ENCODE data around the gene CNPY2. TPM values are rescaled to one million over a fixed set of nuclear protein-coding genes. Genes with fewer than 3 reads are reported as not detected.
A peak's percentile ranks its signal among the peaks of the same experiment; 100 is the strongest.
"Not testable (repeated sequence)": the region's sequence is repeated elsewhere in the genome, so short reads cannot be mapped to it uniquely, and the experiment has no call there.

The CNPY2 gene
- total RNA-seq, 4 donors from 2014 or later = 33.5 to 83.5 (median 67.3) TPM

DNA sequence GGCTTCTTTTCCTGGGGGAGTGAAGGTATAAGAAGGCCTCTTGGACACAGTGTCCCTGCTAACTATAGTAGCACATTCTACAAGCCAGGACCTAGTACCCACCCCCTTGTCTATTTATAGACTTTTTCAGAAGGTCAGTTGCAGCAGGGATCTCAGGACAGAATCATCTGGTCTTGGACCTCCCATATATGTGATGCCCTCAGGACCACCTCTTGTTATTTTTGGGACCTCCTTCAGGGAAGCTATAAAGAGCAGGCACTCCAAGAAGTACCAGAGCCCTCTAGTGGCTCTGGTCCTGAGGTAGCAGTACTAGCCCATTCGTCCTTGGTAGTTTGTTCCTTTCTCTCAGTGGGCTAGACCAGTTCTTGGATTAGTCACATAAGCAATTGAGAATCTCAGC is 44.8 kb downstream of the CNPY2 start:
- no peak for DNase-seq
- Histone ChIP-seq H3K36me3 (no peaks in the 10 kb centered on the region), H3K27ac (no peak overlapping the region), H3K4me3 (no peak overlapping the region), H3K4me1 (peaks cover 0 to 8% of the 10 kb centered on the region in 2 donors), H3K27me3 (no peaks in the 10 kb centered on the region), H3K9me3 (no peaks in the 10 kb centered on the region)
- no peak for TF ChIP-seq POLR2A (IDR thresholded peaks at IDR 0.05)
- TF ChIP-seq, protein P1, sequence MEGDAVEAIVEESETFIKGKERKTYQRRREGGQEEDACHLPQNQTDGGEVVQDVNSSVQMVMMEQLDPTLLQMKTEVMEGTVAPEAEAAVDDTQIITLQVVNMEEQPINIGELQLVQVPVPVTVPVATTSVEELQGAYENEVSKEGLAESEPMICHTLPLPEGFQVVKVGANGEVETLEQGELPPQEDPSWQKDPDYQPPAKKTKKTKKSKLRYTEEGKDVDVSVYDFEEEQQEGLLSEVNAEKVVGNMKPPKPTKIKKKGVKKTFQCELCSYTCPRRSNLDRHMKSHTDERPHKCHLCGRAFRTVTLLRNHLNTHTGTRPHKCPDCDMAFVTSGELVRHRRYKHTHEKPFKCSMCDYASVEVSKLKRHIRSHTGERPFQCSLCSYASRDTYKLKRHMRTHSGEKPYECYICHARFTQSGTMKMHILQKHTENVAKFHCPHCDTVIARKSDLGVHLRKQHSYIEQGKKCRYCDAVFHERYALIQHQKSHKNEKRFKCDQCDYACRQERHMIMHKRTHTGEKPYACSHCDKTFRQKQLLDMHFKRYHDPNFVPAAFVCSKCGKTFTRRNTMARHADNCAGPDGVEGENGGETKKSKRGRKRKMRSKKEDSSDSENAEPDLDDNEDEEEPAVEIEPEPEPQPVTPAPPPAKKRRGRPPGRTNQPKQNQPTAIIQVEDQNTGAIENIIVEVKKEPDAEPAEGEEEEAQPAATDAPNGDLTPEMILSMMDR (IDR thresholded peaks at IDR 0.05) = peak in 1 of 4 experiments; percentile 18
- intact Hi-C loops (cut with DNase I; ENCODE audit: low total_unique reads) = no loop called here

DNA sequence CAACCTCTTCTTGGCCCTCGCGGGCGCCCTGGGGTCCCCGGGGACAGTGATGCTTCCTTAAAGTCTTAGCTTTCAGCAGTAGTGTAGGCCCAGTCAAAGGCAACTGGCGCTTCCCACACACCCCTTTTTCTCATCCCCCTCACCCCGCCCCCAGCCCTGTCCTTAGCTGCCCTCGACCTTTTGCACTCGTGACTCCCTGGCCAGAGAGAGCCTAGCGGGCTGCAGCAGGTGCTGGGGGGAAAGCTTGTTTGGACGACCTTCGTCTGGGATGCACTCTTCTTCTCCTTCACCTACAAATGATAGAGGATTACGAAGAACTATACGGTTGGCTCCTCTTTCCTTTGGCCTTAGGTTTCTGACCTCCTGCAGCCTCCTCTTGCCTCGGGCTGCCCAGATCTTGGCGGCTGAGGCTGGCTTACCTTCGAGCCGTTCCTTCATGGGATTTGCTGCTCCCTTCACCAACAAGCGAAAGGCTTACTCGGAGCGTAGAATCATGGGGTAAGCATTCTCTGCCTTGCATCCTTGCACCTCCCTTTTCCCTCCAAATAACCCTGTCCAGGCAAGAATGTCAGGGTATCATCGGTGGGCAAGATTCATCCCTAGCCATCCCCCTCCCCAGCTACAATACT is 48.2 kb downstream of the CNPY2 start:
- DNase-seq = no peak
- intact Hi-C loops (cut with DNase I; ENCODE audit: low total_unique reads) = no loop called here
- no peaks in the 10 kb centered on the region for H3K36me3 ChIP-seq
- no peak for TF ChIP-seq POLR2A (IDR thresholded peaks at IDR 0.05)
- TF ChIP-seq, protein P1 (IDR thresholded peaks at IDR 0.05) = no peak
- H3K27me3 ChIP-seq = no peaks in the 10 kb centered on the region
- H3K4me3 ChIP-seq = peak overlapping the region; percentile 62 to 71
- H3K4me1 ChIP-seq = peaks cover 0 to 8% of the 10 kb centered on the region in 2 donors
- peak overlapping the region; percentile 94 for H3K27ac ChIP-seq
- H3K9me3 ChIP-seq = no peaks in the 10 kb centered on the region

GRCh38 chr12:56266693-56267442 is 48.9 kb downstream of the CNPY2 start, which contains the start of gene COQ10A:
TSS of gene COQ10A (plus strand) at chr12:56266942. CDS start at chr12:56267119, 177 bp downstream.
- TF ChIP-seq POLR2A (IDR thresholded peaks at IDR 0.05) = peak; percentile 89 to 94
- TF ChIP-seq, protein P1 (IDR thresholded peaks at IDR 0.05) = peak; percentile 66 to 83 (median 74)
- Histone ChIP-seq H3K4me1 (peaks cover 0 to 8% of the 10 kb centered on the region in 2 donors), H3K27ac (peak within 1 kb of the TSS; percentile 94), H3K9me3 (no peaks in the 10 kb centered on the region), H3K36me3 (no peaks in the 10 kb centered on the region), H3K4me3 (peak within 1 kb of the TSS; percentile 62 to 71), H3K27me3 (no peaks in the 10 kb centered on the region)
- intact Hi-C loops (cut with DNase I; ENCODE audit: low total_unique reads) = no loop called here
- DNase-seq = peak; percentile 90 to 93

- H3K36me3 ChIP-seq; H3K9me3 ChIP-seq; intact Hi-C loops (cut with DNase I; ENCODE audit: low total_unique reads); H3K27me3 ChIP-seq; DNase-seq; H3K4me1 ChIP-seq: not testable (repeated sequence)
- H3K27ac ChIP-seq = peak overlapping the region; percentile 94
- H3K4me3 ChIP-seq = peak overlapping the region; percentile 62 to 71
Measured at GRCh38 chr12:56266068-56266692, 49.6 kb downstream of the CNPY2 start.

- DNase-seq; H3K9me3 ChIP-seq; H3K4me3 ChIP-seq; intact Hi-C loops (cut with DNase I; ENCODE audit: low total_unique reads); H3K27me3 ChIP-seq; H3K27ac ChIP-seq; H3K4me1 ChIP-seq; H3K36me3 ChIP-seq: not testable (repeated sequence)
Measured at GRCh38 chr12:56262955-56263354, 52.8 kb downstream of the CNPY2 start.
